H9 (cell line): ENCODE measurements around the gene ARHGAP29. TPM values are rescaled to one million over a fixed set of nuclear protein-coding genes. Genes with fewer than 3 reads are reported as not detected.

ENCODE experiments used
- DNase-seq: peaks from one replicate; pipeline ENCODE4 v3.0.0-alpha.2; 2017
- H2AFZ ChIP-seq: one replicate; pipeline ENCODE4 v1.6.1; 2013; ENCODE audit warnings: mild to moderate bottlenecking, low read length, control low read depth, moderate library complexity
- H2AK5ac ChIP-seq: 2 replicates; pipeline ENCODE4 v1.6.1; 2013; ENCODE audit warnings: low read length, control low read depth, mixed read lengths; ENCODE audit not compliant: insufficient read length
- H2BK120ac ChIP-seq: one replicate; pipeline ENCODE4 v1.6.1; 2013; ENCODE audit warnings: low read depth, mild to moderate bottlenecking, low read length, control low read depth, inconsistent platforms; ENCODE audit not compliant: poor library complexity, severe bottlenecking
- H2BK12ac ChIP-seq: 2 replicates; pipeline ENCODE4 v1.6.1; 2013; ENCODE audit warnings: low read length, control low read depth, mixed read lengths, low read depth; ENCODE audit not compliant: insufficient read length
- H2BK15ac ChIP-seq: 2 replicates; pipeline ENCODE4 v1.6.1; 2013; ENCODE audit warnings: low read depth, low read length, control low read depth
- H2BK20ac ChIP-seq: one replicate; pipeline ENCODE4 v1.6.1; 2013; ENCODE audit warnings: low read depth, mild to moderate bottlenecking, low read length, control low read depth, inconsistent platforms; ENCODE audit not compliant: poor library complexity, severe bottlenecking
- H2BK5ac ChIP-seq: 2 replicates; pipeline ENCODE4 v1.6.1; 2013; ENCODE audit warnings: low read length, control low read depth, mixed read lengths; ENCODE audit not compliant: insufficient read length
- H3K14ac ChIP-seq: 2 replicates; pipeline ENCODE4 v1.6.1; 2013; ENCODE audit warnings: low read length, control low read depth; ENCODE audit not compliant: insufficient read depth
- H3K18ac ChIP-seq: 2 replicates; pipeline ENCODE4 v1.6.1; 2013; ENCODE audit warnings: low read depth, mild to moderate bottlenecking, mixed read lengths, low read length, control low read depth; ENCODE audit not compliant: insufficient read length
- H3K23ac ChIP-seq: 2 replicates; pipeline ENCODE4 v1.6.1; 2013; ENCODE audit warnings: low read length, control low read depth, mixed read lengths, low read depth; ENCODE audit not compliant: insufficient read length
- H3K23me2 ChIP-seq: 2 replicates; pipeline ENCODE4 v1.6.1; 2013; ENCODE audit warnings: low read depth, mild to moderate bottlenecking, mixed read lengths, low read length, control low read depth; ENCODE audit not compliant: insufficient read length, poor library complexity, severe bottlenecking
- H3K27ac ChIP-seq: 2 replicates; pipeline ENCODE4 v1.5.1; 2013; ENCODE audit warnings: low read length, control low read depth, mixed read lengths, low read depth; ENCODE audit not compliant: insufficient read length
- H3K27me3 ChIP-seq: 2 replicates; pipeline ENCODE4 v1.6.1; 2013; ENCODE audit warnings: low read length, control low read depth, inconsistent platforms; ENCODE audit not compliant: insufficient read depth
- H3K4ac ChIP-seq: 2 replicates; pipeline ENCODE4 v1.6.1; 2013; ENCODE audit warnings: low read depth, mild to moderate bottlenecking, control low read depth, inconsistent platforms, low read length, moderate library complexity
- H3K4me1 ChIP-seq: 2 replicates; pipeline ENCODE4 v1.6.1; 2013; ENCODE audit warnings: low read length, control low read depth, inconsistent platforms; ENCODE audit not compliant: insufficient read depth
- H3K4me2 ChIP-seq: 2 replicates; pipeline ENCODE4 v1.6.1; 2013; ENCODE audit warnings: low read length, control low read depth, mixed read lengths; ENCODE audit not compliant: insufficient read length, insufficient read depth
- H3K56ac ChIP-seq: 2 replicates; pipeline ENCODE4 v1.6.1; 2013; ENCODE audit warnings: low read depth, mild to moderate bottlenecking, mixed read lengths, low read length, control low read depth; ENCODE audit not compliant: insufficient read length
- H3K79me1 ChIP-seq: 2 replicates; pipeline ENCODE4 v1.6.1; 2013; ENCODE audit warnings: low read depth, mild to moderate bottlenecking, moderate library complexity, low read length, control low read depth, inconsistent platforms; ENCODE audit not compliant: insufficient read depth, poor library complexity, severe bottlenecking
- H3K79me2 ChIP-seq: 2 replicates; pipeline ENCODE4 v1.6.1; 2013; ENCODE audit warnings: low read length, control low read depth, inconsistent platforms; ENCODE audit not compliant: insufficient read depth
- H3K9ac ChIP-seq: 2 replicates; pipeline ENCODE4 v1.6.1; 2013; ENCODE audit warnings: low read length, control low read depth, mixed read lengths; ENCODE audit not compliant: insufficient read length; ENCODE audit errors: extremely low read depth
- H3K9me3 ChIP-seq: one replicate; pipeline ENCODE4 v1.6.1; 2013; ENCODE audit warnings: low read depth, low read length, inconsistent platforms; ENCODE audit not compliant: control insufficient read depth
- H3T11ph ChIP-seq: one replicate; pipeline ENCODE4 v1.6.1; 2013; ENCODE audit warnings: mild to moderate bottlenecking, low read length, control low read depth, inconsistent platforms
- H4K20me1 ChIP-seq: one replicate; pipeline ENCODE4 v1.6.1; 2013; ENCODE audit not compliant: control insufficient read depth, insufficient read length, insufficient read depth
- H4K5ac ChIP-seq: 2 replicates; pipeline ENCODE4 v1.6.1; 2013; ENCODE audit warnings: low read depth, mild to moderate bottlenecking, mixed read lengths, low read length, control low read depth; ENCODE audit not compliant: insufficient read length
- H4K8ac ChIP-seq: replicated peaks from 2 replicates; pipeline ENCODE4 v1.6.1; 2013; ENCODE audit warnings: low read length, control low read depth, mixed read lengths, low read depth; ENCODE audit not compliant: insufficient read length
- H4K91ac ChIP-seq: 2 replicates; pipeline ENCODE4 v1.6.1; 2013; ENCODE audit warnings: low read depth, mild to moderate bottlenecking, moderate library complexity, mixed read lengths, low read length, control low read depth; ENCODE audit not compliant: insufficient read length
- H3K27ac Mint-ChIP-seq, 3 experiments: 2 replicates in 2 of 3; 3 replicates in 1 of 3; pipeline ENCODE4 v1.8.0; 2020 to 2021; ENCODE audit warnings: mixed read lengths in 3 of 3, mild to moderate bottlenecking in 1 of 3, moderate library complexity in 1 of 3
- H3K27me3 Mint-ChIP-seq: 2 replicates; pipeline ENCODE4 v1.8.0; 2021; ENCODE audit warnings: low read depth, mild to moderate bottlenecking, moderate library complexity, mixed read lengths
- H3K36me3 Mint-ChIP-seq, 3 experiments: 2 replicates in 2 of 3; 3 replicates in 1 of 3; pipeline ENCODE4 v1.8.0; 2020 to 2021; ENCODE audit warnings: low read depth in 3 of 3, mixed read lengths in 3 of 3; ENCODE audit not compliant: insufficient read depth in 1 of 3
- H3K4me1 Mint-ChIP-seq, 2 experiments: 2 replicates each; pipeline ENCODE4 v1.8.0; 2020; ENCODE audit warnings: mixed read lengths in 2 of 2
- H3K4me3 Mint-ChIP-seq, 2 experiments: 2 replicates in 1 of 2; 3 replicates in 1 of 2; pipeline ENCODE4 v1.8.0; 2020 to 2021; ENCODE audit warnings: mild to moderate bottlenecking in 2 of 2, mixed read lengths in 2 of 2, moderate library complexity in 1 of 2
- H3K9me3 Mint-ChIP-seq, 2 experiments: 2 replicates in 1 of 2; 3 replicates in 1 of 2; pipeline ENCODE4 v1.8.0; 2020; ENCODE audit warnings: mild to moderate bottlenecking in 2 of 2, mixed read lengths in 2 of 2, moderate library complexity in 1 of 2
- WGBS: extraction: QIAGEN DNeasy Blood & Tissue Kit; methylation state at CpG from one replicate; pipeline ENCODE4 v1.1.7; 2013; ENCODE audit warnings: missing lambda C conversion rate, low lambda C conversion rate, mixed read lengths; ENCODE audit not compliant: insufficient read length; ENCODE audit errors: extremely low coverage; 5-methylcytosine and 5-hydroxymethylcytosine counted together
- total RNA-seq: library from RNA; stranded (reverse); gene quantifications from 2 replicates; pipeline ENCODE4 v1.2.1, GENCODE V29; 2021
- TF ChIP-seq, protein P1 (sequence below): fragments of 200-600 bp; sonication (generic); conservative IDR thresholded peaks from 3 replicates; pipeline ENCODE4 v1.8.0; 2021; ENCODE audit warnings: antibody characterized with exemption, mild to moderate bottlenecking

ARHGAP29 gene
- total RNA-seq, 1 experiment from 2014 or later: 1.3 TPM

GRCh38 chr1:94286864-94287437 is 49.6 kb upstream of the ARHGAP29 start:
- Histone ChIP-seq H2BK20ac (no peak overlapping the region), H2BK5ac (no peak overlapping the region), H2BK15ac (no peak overlapping the region), H3K23me2 (no peaks in the 10 kb centered on the region), H3K79me1 (no peaks in the 10 kb centered on the region), H3K79me2 (no peaks in the 10 kb centered on the region), H3T11ph (no peak overlapping the region), H3K9me3 (no peaks in the 10 kb centered on the region), H3K23ac (no peak overlapping the region), H2AFZ (no peak overlapping the region), H3K4me1 (no peaks in the 10 kb centered on the region), H3K4me2 (no peak overlapping the region), H4K91ac (no peak overlapping the region), H4K20me1 (no peaks in the 10 kb centered on the region), H2BK12ac (no peak overlapping the region), H4K5ac (no peak overlapping the region), H2BK120ac (no peak overlapping the region), H3K14ac (no peak overlapping the region), H3K27ac (no peak overlapping the region), H3K18ac (no peak overlapping the region), H2AK5ac (no peak overlapping the region), H3K9ac (no peak overlapping the region), H4K8ac (no peak overlapping the region), H3K56ac (no peak overlapping the region), H3K4ac (no peak overlapping the region), H3K27me3 (no peaks in the 10 kb centered on the region)
- no CpG with 5 or more reads among the region's 3 CpGs for WGBS
- Mint-ChIP-seq H3K27me3 (peaks cover 38% of the 10 kb centered on the region), H3K4me1 (no peaks in the 10 kb centered on the region), H3K4me3 (no peak overlapping the region), H3K27ac (no peak overlapping the region; a peak in 1 of 7 replicates), H3K9me3 (no peaks in the 10 kb centered on the region), H3K36me3 (no peaks in the 10 kb centered on the region)
- no peak for DNase-seq
- TF ChIP-seq, protein P1, sequence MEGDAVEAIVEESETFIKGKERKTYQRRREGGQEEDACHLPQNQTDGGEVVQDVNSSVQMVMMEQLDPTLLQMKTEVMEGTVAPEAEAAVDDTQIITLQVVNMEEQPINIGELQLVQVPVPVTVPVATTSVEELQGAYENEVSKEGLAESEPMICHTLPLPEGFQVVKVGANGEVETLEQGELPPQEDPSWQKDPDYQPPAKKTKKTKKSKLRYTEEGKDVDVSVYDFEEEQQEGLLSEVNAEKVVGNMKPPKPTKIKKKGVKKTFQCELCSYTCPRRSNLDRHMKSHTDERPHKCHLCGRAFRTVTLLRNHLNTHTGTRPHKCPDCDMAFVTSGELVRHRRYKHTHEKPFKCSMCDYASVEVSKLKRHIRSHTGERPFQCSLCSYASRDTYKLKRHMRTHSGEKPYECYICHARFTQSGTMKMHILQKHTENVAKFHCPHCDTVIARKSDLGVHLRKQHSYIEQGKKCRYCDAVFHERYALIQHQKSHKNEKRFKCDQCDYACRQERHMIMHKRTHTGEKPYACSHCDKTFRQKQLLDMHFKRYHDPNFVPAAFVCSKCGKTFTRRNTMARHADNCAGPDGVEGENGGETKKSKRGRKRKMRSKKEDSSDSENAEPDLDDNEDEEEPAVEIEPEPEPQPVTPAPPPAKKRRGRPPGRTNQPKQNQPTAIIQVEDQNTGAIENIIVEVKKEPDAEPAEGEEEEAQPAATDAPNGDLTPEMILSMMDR: no peak
